Ascending aorta (tissue), 2 donors: ENCODE measurements around the gene PRKAG1. TPM values are rescaled to one million over a fixed set of nuclear protein-coding genes. Genes with fewer than 3 reads are reported as not detected.

ENCODE experiments used
- DNase-seq, 2 donors: peaks; one replicate each; pipeline ENCODE4 v3.0.0-alpha.2; 2019; ENCODE audit warnings: low spot score in 2 of 2
- H3K27ac ChIP-seq, 2 donors: fragments of 200-600 bp; sonication (generic); one replicate each; pipeline ENCODE4 v1.5.1; 2016 to 2017; ENCODE audit warnings: mild to moderate bottlenecking in 1 of 2
- H3K27me3 ChIP-seq: fragments of 200-600 bp; sonication (generic); one replicate; pipeline ENCODE4 v1.5.1; 2017
- H3K36me3 ChIP-seq, 2 donors: fragments of 200-600 bp; sonication (generic); one replicate each; pipeline ENCODE4 v1.5.1; 2016
- H3K4me1 ChIP-seq, 2 donors: fragments of 200-600 bp; sonication (generic); one replicate each; pipeline ENCODE4 v1.5.1; 2016 to 2017; ENCODE audit warnings: mild to moderate bottlenecking in 1 of 2
- H3K4me3 ChIP-seq, 2 donors: fragments of 200-600 bp; sonication (generic); one replicate each; pipeline ENCODE4 v1.5.1; 2016 to 2017; ENCODE audit warnings: mild to moderate bottlenecking in 1 of 2
- H3K9me3 ChIP-seq, 2 donors: fragments of 200-600 bp; sonication (generic); one replicate each; pipeline ENCODE4 v1.5.1; 2016
- CTCF ChIP-seq, 3 experiments: fragments of 200-600 bp in 2 of 3; fragments of 450-650 bp in 1 of 3; sonication (generic) in 2 of 3; IDR thresholded peaks; one replicate each; pipeline ENCODE4 v1.5.1; 2016 to 2019; ENCODE audit warnings: antibody characterized with exemption in 3 of 3, mild to moderate bottlenecking in 1 of 3, moderate library complexity in 1 of 3
- intact Hi-C: fragments of 100-400 bp; cut with DNase I; formaldehyde crosslinking; loops from one replicate; pipeline ENCODE4 v1.15.1; 2023
- total RNA-seq: library from RNA; depleted of rRNA; stranded (reverse); fragments of >200 nt; gene quantifications from one replicate; pipeline ENCODE4 v1.1.0, GENCODE V29; 2016

PRKAG1 gene
- total RNA-seq, 1 donor from 2014 or later = 32.8 TPM

GRCh38 chr12:49019120-49019430, 499 bp upstream of the PRKAG1 start:
- H3K4me3 ChIP-seq = peak overlapping the region; percentile 85 to 87
- DNase-seq = no peak
- H3K27ac ChIP-seq = peak overlapping the region; percentile 86 to 96
- TF ChIP-seq CTCF (IDR thresholded peaks at IDR 0.05) = no peak
- H3K9me3 ChIP-seq = no peaks in the 10 kb centered on the region
- intact Hi-C loops = loop anchor here (5.0 kb wide), 2 partner anchors 38 to 88 kb away; no protein-coding TSS in a partner anchor
- peaks cover 0 to 6% of the 10 kb centered on the region in 2 donors for H3K4me1 ChIP-seq
- H3K27me3 ChIP-seq = no peaks in the 10 kb centered on the region
- peaks cover 27 to 35% of the 10 kb centered on the region in 2 donors for H3K36me3 ChIP-seq

- H3K9me3 ChIP-seq = no peaks in the 10 kb centered on the region
- no peak for TF ChIP-seq CTCF (IDR thresholded peaks at IDR 0.05)
- intact Hi-C loops = loop anchor here (1.0 to 5.0 kb wide), 3 partner anchors 39 to 89 kb away; no protein-coding TSS in a partner anchor
- peaks cover 0 to 6% of the 10 kb centered on the region in 2 donors for H3K4me1 ChIP-seq
- DNase-seq = no peak
- peaks cover 18 to 24% of the 10 kb centered on the region in 2 donors for H3K36me3 ChIP-seq
- peak overlapping the region; percentile 85 to 87 for H3K4me3 ChIP-seq
- H3K27me3 ChIP-seq = no peaks in the 10 kb centered on the region
- peak overlapping the region; percentile 86 to 96 for H3K27ac ChIP-seq
These were observed 700 bp downstream of the PRKAG1 start for GRCh38 chr12:49017891-49018260.

GRCh38 chr12:49015196-49015595, 3.4 kb downstream of the PRKAG1 start:
- Histone ChIP-seq H3K27ac (no peak overlapping the region), H3K4me1 (peaks cover 0 to 6% of the 10 kb centered on the region in 2 donors), H3K27me3 (no peaks in the 10 kb centered on the region), H3K4me3 (no peak overlapping the region), H3K9me3 (no peaks in the 10 kb centered on the region), H3K36me3 (peaks cover 26 to 28% of the 10 kb centered on the region in 2 donors)
- TF ChIP-seq CTCF (IDR thresholded peaks at IDR 0.05) = no peak
- DNase-seq = no peak
- intact Hi-C loops = loop anchor here (5.0 kb wide), 2 partner anchors 42 to 92 kb away; no protein-coding TSS in a partner anchor

GRCh38 chr12:49014547-49014946, 4.0 kb downstream of the PRKAG1 start:
- no peaks in the 10 kb centered on the region for H3K27me3 ChIP-seq
- H3K4me3 ChIP-seq = no peak overlapping the region
- H3K4me1 ChIP-seq = peaks cover 0 to 5% of the 10 kb centered on the region in 2 donors
- H3K9me3 ChIP-seq = no peaks in the 10 kb centered on the region
- TF ChIP-seq CTCF (IDR thresholded peaks at IDR 0.05) = no peak
- no peak for DNase-seq
- intact Hi-C loops = no loop called here
- peaks cover 27 to 31% of the 10 kb centered on the region in 2 donors for H3K36me3 ChIP-seq
- H3K27ac ChIP-seq = no peak overlapping the region

- TF ChIP-seq CTCF (IDR thresholded peaks at IDR 0.05) = no peak
- DNase-seq = no peak
- no peak overlapping the region for H3K27ac ChIP-seq
- H3K4me1 ChIP-seq = no peaks in the 10 kb centered on the region
- no peaks in the 10 kb centered on the region for H3K27me3 ChIP-seq
- peaks cover 27 to 35% of the 10 kb centered on the region in 2 donors for H3K36me3 ChIP-seq
- intact Hi-C loops = no loop called here
- H3K9me3 ChIP-seq = no peaks in the 10 kb centered on the region
- H3K4me3 ChIP-seq = no peak overlapping the region
These were observed 5.1 kb downstream of the PRKAG1 start for GRCh38 chr12:49013428-49013827.

- Histone ChIP-seq H3K27ac (no peak overlapping the region), H3K4me1 (no peaks in the 10 kb centered on the region), H3K9me3 (no peaks in the 10 kb centered on the region), H3K4me3 (no peak overlapping the region), H3K36me3 (peaks cover 27 to 38% of the 10 kb centered on the region in 2 donors), H3K27me3 (no peaks in the 10 kb centered on the region)
- no peak for DNase-seq
- intact Hi-C loops = no loop called here
- no peak for TF ChIP-seq CTCF (IDR thresholded peaks at IDR 0.05)
These were observed 5.8 kb downstream of the PRKAG1 start for GRCh38 chr12:49012739-49013138.
